SU-DHL-6 (cell line): ENCODE results near the gene PAQR6.

Source experiments
- EZH2phosphoT487 ChIP-seq: fragments of 200-600 bp; sonication (generic), shearing (Covaris generic); conservative IDR thresholded peaks from 2 replicates; pipeline ENCODE4 v1.6.1; 2018; ENCODE audit warnings: mild to moderate bottlenecking, antibody characterized with exemption, low read length, moderate library complexity, mixed read lengths
- TF ChIP-seq, protein P1 (sequence below): fragments of 200-600 bp; sonication (generic); IDR thresholded peaks from one replicate; pipeline ENCODE4 v1.5.1; 2017; ENCODE audit warnings: antibody characterized with exemption, mild to moderate bottlenecking, low read length, moderate library complexity; ENCODE audit not compliant: insufficient read depth, poor library complexity, severe bottlenecking

DNA sequence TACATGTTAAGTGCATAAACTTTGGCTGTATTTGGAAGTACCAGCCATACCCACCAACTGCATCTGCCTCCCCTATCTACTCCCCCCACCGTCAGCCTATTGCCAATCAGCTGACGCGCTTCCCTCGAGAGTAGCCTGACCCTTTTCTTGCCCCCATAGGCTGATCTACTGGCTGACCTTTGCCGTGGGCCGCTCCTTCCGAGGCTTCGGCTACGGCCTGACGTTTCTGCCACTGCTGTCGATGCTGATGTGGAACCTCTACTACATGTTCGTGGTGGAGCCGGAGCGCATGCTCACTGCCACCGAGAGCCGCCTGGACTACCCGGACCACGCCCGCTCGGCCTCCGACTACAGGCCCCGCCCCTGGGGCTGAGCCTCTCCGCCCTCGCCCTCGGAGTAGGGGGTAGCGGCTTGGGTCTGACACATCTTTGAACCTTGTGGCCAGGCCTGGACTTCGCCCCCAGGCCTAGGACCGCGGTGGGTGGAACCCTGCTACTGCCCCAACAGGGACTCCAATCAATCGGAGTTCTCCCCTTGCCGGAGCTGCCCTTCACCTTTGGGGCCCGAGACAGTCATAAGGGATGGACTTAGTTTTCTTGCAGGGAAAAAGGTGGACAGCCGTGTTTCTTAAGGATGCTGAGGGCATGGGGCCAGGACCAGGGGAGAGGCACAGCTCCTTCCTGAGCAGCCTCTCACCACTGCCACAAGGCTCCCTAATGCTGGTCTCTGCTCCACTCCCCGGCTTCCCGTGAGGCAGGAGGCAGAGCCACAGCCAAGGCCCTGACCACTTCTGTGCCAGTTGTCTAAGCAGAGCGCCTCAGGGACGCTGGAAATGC is 43.6 kb upstream of the PAQR6 start:
- TF ChIP-seq, protein P1, sequence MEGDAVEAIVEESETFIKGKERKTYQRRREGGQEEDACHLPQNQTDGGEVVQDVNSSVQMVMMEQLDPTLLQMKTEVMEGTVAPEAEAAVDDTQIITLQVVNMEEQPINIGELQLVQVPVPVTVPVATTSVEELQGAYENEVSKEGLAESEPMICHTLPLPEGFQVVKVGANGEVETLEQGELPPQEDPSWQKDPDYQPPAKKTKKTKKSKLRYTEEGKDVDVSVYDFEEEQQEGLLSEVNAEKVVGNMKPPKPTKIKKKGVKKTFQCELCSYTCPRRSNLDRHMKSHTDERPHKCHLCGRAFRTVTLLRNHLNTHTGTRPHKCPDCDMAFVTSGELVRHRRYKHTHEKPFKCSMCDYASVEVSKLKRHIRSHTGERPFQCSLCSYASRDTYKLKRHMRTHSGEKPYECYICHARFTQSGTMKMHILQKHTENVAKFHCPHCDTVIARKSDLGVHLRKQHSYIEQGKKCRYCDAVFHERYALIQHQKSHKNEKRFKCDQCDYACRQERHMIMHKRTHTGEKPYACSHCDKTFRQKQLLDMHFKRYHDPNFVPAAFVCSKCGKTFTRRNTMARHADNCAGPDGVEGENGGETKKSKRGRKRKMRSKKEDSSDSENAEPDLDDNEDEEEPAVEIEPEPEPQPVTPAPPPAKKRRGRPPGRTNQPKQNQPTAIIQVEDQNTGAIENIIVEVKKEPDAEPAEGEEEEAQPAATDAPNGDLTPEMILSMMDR: no peak
- TF ChIP-seq EZH2phosphoT487: no peak
